Measurements from ENCODE around the gene GPR39. TPM values are rescaled to one million over a fixed set of nuclear protein-coding genes. Genes with fewer than 3 reads are reported as not detected.

Gene GPR39
- total RNA-seq, 2 experiments from 2014 or later: not detected

DNA sequence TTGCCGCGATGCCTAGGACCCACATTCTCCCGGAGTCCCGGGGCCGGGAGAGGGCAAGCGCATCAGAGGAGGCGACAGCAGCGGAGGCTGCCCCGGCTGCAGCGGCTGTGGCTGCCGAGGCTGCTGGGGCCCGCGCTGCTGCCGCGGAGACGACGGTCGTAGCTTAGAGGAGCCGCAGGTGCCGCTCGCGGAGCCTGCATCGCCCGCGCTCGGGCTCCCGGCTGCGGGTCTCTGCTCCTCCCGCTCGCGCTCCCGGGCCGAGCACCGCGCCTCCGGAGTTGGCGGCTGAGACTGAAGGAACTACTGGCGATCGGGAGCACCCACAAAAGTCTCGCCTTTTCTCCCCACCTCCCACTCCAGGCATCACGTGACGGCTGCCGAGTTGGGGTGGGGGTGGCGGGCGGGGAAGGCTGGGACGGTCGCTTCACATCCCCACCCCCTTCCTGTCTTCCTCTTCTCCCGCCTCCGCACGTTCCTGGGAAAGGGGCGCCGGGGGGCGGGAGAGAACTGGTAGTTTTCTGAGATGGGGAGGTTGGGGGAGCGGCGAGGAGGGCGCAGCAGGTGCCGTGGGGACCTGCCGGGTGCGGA lies 253.4 kb downstream of the GPR39 start, which contains the start of gene LYPD1:
Gene LYPD1, minus strand, starts transcription at position 298 of the 588 bp plus-strand sequence. Its CDS starts 273 bp downstream, at position 25.
- Mint-ChIP-seq H3K27me3 (peaks cover 35% of the 10 kb centered on the region), H3K9me3 (no peaks in the 10 kb centered on the region), H3K36me3 (peaks cover 2% of the 10 kb centered on the region), H3K4me1 (no peaks in the 10 kb centered on the region), H3K27ac (peak within 1 kb of the TSS; percentile 61), H3K4me3 (no peak within 1 kb of the TSS)
- ATAC-seq (ENCODE audit: low read depth) (no peak), DNase-seq (no peak)
- POLR2A ChIA-PET: no interaction called here

DNA sequence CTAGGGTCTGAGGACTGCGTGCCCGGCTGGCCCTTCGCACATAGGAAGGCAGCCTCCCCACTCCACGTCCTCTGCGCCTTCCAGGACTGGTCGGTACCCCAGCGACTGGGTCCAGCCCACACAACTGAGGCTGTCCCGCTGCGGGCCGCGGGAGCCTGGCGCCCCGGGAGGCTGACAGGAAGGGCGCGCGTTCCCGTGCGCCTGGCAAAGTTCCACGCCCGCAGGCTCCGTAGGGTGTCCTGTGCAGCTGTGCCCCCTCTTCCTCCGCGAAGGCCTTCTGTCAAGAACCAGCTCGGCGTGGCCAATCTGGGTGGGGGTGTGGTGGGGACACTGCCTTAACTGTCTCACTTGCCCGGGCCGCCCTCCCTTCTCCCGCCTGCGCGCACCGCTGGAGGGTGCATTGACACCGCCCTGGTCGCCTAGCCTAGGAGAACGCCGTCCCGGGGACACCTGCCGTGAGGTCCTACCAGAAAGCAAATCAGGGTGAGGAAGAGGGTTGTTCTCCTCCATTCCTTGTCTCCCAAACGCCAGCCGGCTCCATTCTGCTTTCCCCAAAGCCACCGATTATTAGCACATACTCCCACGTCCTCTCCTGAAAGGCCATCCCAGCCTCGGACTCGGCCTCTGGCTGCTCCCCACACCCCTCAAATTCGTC lies 254.0 kb downstream of the GPR39 start:
- POLR2A ChIA-PET: no interaction called here

DNA sequence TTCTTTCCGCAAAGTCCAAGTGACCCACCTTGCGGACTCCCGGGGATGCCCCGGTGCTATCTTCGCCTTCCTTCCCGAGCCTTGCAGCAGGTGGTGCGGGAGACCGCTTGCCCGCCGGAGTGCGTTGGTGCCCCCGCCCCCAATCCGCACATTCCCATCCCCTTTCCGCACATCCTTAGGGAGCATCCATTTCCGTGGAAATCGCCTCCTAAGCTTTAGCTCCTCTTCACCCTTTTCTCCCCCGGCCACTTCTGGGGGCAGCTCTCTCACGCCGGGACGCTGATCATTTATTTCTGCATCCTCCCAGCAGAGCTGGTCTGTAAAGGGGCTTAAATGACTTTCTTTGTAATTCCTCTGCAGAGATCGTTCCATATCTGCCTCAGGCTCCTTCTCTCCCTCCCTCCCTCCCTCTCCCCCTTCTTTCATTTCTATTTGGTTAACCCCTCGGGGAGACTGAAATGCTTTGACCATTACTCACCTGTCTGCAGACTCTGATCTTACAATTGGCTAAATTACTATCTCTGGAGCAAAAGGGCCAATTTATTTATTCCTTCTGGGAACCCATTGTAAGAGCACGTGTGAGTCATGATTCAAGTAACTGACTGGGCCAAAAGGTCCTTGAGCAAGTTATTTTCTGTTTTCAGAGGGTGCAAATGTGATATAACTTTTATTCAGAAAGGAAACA lies 254.7 kb downstream of the GPR39 start:
- Mint-ChIP-seq H3K27me3 (peaks cover 38% of the 10 kb centered on the region), H3K27ac (peak overlapping the region; percentile 61), H3K4me3 (no peak overlapping the region), H3K9me3 (no peaks in the 10 kb centered on the region), H3K36me3 (peaks cover 2% of the 10 kb centered on the region), H3K4me1 (no peaks in the 10 kb centered on the region)
- ATAC-seq (ENCODE audit: low read depth): no peak
- no peak for DNase-seq
- POLR2A ChIA-PET: no interaction called here

More for the DNA sequence above, 254.0 kb downstream of the GPR39 start:
- Mint-ChIP-seq H3K4me3 (no peak overlapping the region), H3K36me3 (peaks cover 2% of the 10 kb centered on the region), H3K27me3 (peaks cover 35% of the 10 kb centered on the region), H3K27ac (peak overlapping the region; percentile 61), H3K4me1 (no peaks in the 10 kb centered on the region), H3K9me3 (no peaks in the 10 kb centered on the region)
- ATAC-seq (ENCODE audit: low read depth): no peak
- DNase-seq: no peak

DNA sequence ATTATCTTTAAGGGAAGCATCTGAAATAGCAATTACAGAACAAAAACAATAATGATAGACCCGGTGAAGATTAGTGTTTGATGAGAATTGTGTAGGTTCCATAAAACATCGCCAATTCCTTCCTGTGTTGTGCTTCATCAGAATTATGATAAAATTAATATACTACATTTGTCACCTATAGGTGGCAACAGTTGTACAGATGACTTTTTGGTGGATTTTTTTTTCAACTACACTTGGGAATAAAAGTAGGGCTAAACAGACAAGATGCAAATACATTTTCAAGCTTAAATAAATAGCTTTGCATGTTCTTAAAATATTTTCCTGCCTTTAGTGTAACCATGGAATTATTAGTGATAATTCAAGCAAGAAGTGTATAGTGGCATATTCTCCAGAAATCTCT lies 260.4 kb downstream of the GPR39 start:
- POLR2A ChIA-PET: no interaction called here
- no peaks in the 10 kb centered on the region for H3K9me3 Mint-ChIP-seq
- peaks cover 8% of the 10 kb centered on the region for H3K27me3 Mint-ChIP-seq
- no peak overlapping the region for H3K4me3 Mint-ChIP-seq
- ATAC-seq (ENCODE audit: low read depth): no peak
- no peak overlapping the region for H3K27ac Mint-ChIP-seq
- H3K4me1 Mint-ChIP-seq: no peaks in the 10 kb centered on the region
- no peaks in the 10 kb centered on the region for H3K36me3 Mint-ChIP-seq
- DNase-seq: no peak

DNA sequence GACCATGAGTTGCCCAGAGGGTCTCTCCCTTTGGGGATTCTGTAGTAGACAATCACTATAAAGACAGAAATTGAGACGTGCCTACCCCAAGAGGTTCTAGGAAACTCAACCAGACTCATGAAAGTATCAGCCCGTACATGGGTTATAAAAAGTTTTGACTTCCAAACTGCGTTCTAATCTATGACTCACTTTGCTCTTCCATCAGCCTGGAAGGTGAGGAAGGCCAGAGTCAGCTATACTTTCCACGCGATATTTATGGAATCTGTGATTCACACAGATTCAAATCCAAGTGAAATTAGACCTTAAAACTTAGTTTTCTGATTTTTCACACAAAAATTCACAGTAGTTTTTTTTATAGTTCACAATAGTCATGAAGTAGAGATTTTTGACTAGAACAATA lies 261.1 kb downstream of the GPR39 start:
- H3K9me3 Mint-ChIP-seq: no peaks in the 10 kb centered on the region
- no peaks in the 10 kb centered on the region for H3K36me3 Mint-ChIP-seq
- DNase-seq: no peak
- H3K27ac Mint-ChIP-seq: no peak overlapping the region
- peaks cover 6% of the 10 kb centered on the region for H3K27me3 Mint-ChIP-seq
- no peak for ATAC-seq (ENCODE audit: low read depth)
- H3K4me1 Mint-ChIP-seq: no peaks in the 10 kb centered on the region
- no peak overlapping the region for H3K4me3 Mint-ChIP-seq
- POLR2A ChIA-PET: no interaction called here

DNA sequence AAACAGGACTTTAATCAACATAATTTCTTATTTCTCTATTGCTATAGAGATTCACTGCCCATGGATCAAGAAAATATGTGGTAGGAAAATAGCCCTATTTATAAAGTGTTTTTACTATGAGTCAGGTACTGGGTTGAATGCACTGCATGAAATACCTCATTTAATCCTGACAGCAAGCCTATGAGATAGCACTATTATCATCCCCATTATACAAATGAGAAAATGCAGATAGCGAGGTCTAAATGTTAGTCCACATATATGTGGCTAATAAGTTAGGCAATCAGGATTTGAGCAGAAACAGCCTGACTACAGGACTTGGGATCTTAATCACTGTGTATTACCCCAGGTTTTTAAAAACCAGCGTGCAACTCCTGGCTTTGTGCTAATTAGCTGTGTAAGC lies 261.9 kb downstream of the GPR39 start:
- Mint-ChIP-seq H3K36me3 (no peaks in the 10 kb centered on the region), H3K4me1 (no peaks in the 10 kb centered on the region), H3K4me3 (no peak overlapping the region), H3K27me3 (peaks cover 3% of the 10 kb centered on the region), H3K27ac (no peak overlapping the region), H3K9me3 (no peaks in the 10 kb centered on the region)
- no peak for ATAC-seq (ENCODE audit: low read depth)
- no peak for DNase-seq
- POLR2A ChIA-PET: no interaction called here

DNA sequence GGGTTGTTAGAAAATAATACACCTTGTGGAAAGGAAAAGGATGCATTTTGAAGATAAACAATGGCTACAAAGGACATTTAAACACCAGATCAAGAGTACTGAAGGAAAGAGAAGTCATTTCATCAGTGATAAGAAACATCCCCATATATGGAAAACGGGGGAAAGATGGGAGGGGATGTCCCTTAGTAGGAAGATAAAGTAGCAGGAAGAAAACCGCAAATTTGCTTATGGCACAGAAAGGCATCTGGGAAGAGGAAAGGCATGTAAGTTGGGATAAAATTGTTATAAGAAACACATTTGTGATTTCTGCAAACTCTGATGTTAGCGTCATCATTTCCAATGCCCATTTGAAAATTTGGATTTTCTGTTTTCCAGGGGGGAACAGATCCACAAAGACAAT lies 263.9 kb downstream of the GPR39 start:
- Mint-ChIP-seq H3K4me1 (no peaks in the 10 kb centered on the region), H3K27me3 (peaks cover 3% of the 10 kb centered on the region), H3K9me3 (no peaks in the 10 kb centered on the region), H3K36me3 (no peaks in the 10 kb centered on the region), H3K27ac (no peak overlapping the region), H3K4me3 (no peak overlapping the region)
- DNase-seq (no peak), ATAC-seq (ENCODE audit: low read depth) (no peak)
- POLR2A ChIA-PET: no interaction called here

DNA sequence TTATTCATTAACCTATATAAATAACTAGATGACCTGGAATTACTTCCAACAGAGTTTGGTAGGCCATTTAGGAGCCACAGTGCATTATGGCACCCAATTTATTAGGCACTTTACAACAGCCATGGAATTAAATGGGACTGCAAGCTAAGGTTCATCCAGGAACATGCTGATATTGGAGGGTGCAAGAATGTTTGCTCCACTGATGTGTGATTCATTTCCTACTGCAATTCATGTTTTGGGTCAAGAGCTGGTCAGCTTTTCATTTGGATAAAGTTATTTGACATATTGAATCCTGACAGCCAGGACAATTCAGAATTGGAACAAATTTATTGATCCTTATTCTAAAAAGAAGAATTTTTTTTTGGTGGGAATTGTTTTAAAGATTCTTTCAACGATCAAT lies 265.2 kb downstream of the GPR39 start:
- H3K27me3 Mint-ChIP-seq: no peaks in the 10 kb centered on the region
- ATAC-seq (ENCODE audit: low read depth): no peak
- no peaks in the 10 kb centered on the region for H3K36me3 Mint-ChIP-seq
- no peak overlapping the region for H3K27ac Mint-ChIP-seq
- no peaks in the 10 kb centered on the region for H3K9me3 Mint-ChIP-seq
- no peak overlapping the region for H3K4me3 Mint-ChIP-seq
- POLR2A ChIA-PET: no interaction called here
- DNase-seq: no peak
- no peaks in the 10 kb centered on the region for H3K4me1 Mint-ChIP-seq

DNA sequence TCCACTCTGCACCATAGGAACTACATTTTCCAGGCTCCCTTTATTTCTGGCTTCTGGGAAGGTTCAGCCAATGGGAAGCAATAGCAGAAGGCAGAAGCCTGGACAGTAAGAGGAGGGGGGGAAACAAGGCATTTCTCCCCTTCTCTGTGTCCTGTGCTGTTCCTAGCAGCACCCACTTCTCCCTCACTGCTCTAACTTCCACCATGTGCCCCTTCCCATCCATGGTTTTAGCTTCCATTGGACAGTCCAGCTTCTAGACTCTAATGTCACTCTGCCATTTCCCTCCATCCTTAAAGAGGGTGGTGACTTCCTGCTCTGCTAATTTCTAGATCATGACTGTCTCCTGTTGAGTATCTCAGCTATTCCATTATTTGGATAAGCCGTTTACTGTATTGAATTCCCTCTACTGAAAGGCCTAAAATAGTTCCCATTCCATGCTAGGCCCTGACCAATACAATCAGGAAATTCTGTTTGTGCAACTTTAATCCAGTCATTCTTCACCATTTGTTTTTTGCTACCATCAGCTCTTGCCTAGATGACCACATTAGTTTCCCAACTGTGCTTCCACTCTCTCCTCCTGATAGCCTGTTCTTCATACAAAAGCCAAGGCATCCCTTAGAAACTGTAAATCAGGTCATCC lies 274.2 kb downstream of the GPR39 start:
- POLR2A ChIA-PET: no interaction called here
- no peak for DNase-seq
- H3K4me3 Mint-ChIP-seq: no peak overlapping the region

DNA sequence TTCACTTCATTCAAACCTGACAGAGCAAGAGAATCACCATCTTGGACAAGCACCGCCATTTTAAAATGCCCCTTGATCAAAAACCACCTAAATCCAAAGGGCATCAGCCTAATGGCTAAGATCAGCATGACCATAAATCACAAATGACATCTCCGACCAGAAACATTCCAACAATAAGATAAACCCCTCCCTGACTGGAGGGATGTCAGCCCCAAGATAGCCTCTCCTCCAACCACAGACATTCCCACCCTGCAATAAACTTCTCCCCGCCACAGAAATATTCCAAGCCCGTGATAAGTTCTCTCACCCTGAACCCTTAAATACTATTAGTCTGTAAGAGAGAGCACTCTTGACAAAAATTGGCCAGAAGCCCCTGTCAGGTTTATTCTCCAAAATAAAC lies 275.0 kb downstream of the GPR39 start:
- Mint-ChIP-seq H3K4me3 (no peak overlapping the region), H3K4me1 (no peaks in the 10 kb centered on the region), H3K36me3 (no peaks in the 10 kb centered on the region), H3K9me3 (no peaks in the 10 kb centered on the region), H3K27me3 (no peaks in the 10 kb centered on the region), H3K27ac (no peak overlapping the region)
- no peak for DNase-seq
- ATAC-seq (ENCODE audit: low read depth): no peak
- POLR2A ChIA-PET: no interaction called here

More for the DNA sequence above, 274.2 kb downstream of the GPR39 start:
- Mint-ChIP-seq H3K4me1 (no peaks in the 10 kb centered on the region), H3K9me3 (no peaks in the 10 kb centered on the region), H3K27me3 (no peaks in the 10 kb centered on the region), H3K27ac (no peak overlapping the region), H3K36me3 (no peaks in the 10 kb centered on the region)
- no peak for ATAC-seq (ENCODE audit: low read depth)

DNA sequence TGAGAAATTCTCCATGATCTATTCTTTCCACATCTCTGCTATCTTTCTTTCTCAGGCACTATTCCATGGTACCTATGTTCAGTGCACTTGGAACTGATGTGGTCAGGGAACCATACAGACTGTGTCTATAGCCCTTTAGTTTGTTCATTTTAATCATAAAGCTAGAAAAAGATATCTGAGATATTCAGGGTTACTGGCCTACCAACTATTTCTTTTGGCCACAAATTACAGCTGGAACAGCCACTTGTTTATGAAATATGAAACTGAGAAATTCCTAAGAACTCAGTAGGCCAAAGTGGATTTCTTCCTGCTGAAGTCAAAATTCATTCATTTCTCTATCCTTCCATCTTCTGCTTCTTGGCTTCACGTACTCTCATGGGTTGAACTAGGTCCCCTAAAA lies 276.2 kb downstream of the GPR39 start:
- no peaks in the 10 kb centered on the region for H3K27me3 Mint-ChIP-seq
- no peak overlapping the region for H3K4me3 Mint-ChIP-seq
- no peaks in the 10 kb centered on the region for H3K9me3 Mint-ChIP-seq
- ATAC-seq (ENCODE audit: low read depth) (no peak), DNase-seq (no peak)
- H3K27ac Mint-ChIP-seq: no peak overlapping the region
- H3K36me3 Mint-ChIP-seq: no peaks in the 10 kb centered on the region
- no peaks in the 10 kb centered on the region for H3K4me1 Mint-ChIP-seq
- POLR2A ChIA-PET: no interaction called here

Data from activated naive CD8-positive, alpha-beta T cell treated with anti-CD3 and anti-CD28 coated beads, Interleukin-2, amount 10 ng/mL, durations not matched to agents 7 days and 5 days (primary cell).